Esophagus squamous epithelium (tissue), 4 donors: ENCODE measurements around the gene RABGAP1. TPM values are rescaled to one million over a fixed set of nuclear protein-coding genes. Genes with fewer than 3 reads are reported as not detected.

Source experiments
- small RNA-seq, 4 donors: library from RNA; depleted of rRNA; stranded (forward); fragments of <200 nt; gene quantifications; one replicate each; pipeline ENCODE3, GENCODE V24; 2016
- total RNA-seq, 4 donors: library from RNA; depleted of rRNA; stranded (reverse); fragments of >200 nt; gene quantifications; one replicate each; pipeline ENCODE4 v1.1.0, GENCODE V29; 2016

Gene RABGAP1
- total RNA-seq, 4 donors from 2014 or later = 28.4 to 57.4 (median 33.6) TPM

Small RNAs within 50 kb of the gene (small RNA-seq; reads per million reads assigned to genes)
- gene GPR21 (0 reads per million in 4 donors), gene RNY1P15 (0 reads per million in 4 donors)

Other genes with a start within 250 kb of the RABGAP1 start
- not detected for gene OR1L4, start 217.0 kb upstream of the RABGAP1 start, total RNA-seq
- gene OR1L6, start 198.7 kb upstream of the RABGAP1 start, total RNA-seq = not detected
- gene OR5C1, start 152.1 kb upstream of the RABGAP1 start, total RNA-seq = not detected
- gene OR1K1, start 140.9 kb upstream of the RABGAP1 start, total RNA-seq = not detected
- 10 to 100 TPM in 3 of 4 donors, 1 to 10 TPM in 1; 9.7 to 17.0 (median 14.3) TPM for gene PDCL, start 112.4 kb upstream of the RABGAP1 start, total RNA-seq
- gene RC3H2, start 35.7 kb upstream of the RABGAP1 start, total RNA-seq = 10 to 100 TPM; 24.6 to 46.3 (median 30.2) TPM
- 10 to 100 TPM in 1 of 4 donors, 1 to 10 TPM in 3; 4.0 to 11.3 (median 7.1) TPM for gene ZBTB6, start 27.7 kb upstream of the RABGAP1 start, total RNA-seq
- 1 to 10 TPM; 1.7 to 6.5 (median 2.9) TPM for gene ZBTB26, start 9.5 kb upstream of the RABGAP1 start, total RNA-seq
- gene GPR21, start 92.6 kb downstream of the RABGAP1 start, total RNA-seq = 1 to 10 TPM in 1 of 4 donors, under 1 TPM in 1, not detected in 2; 0.68 to 1.9 TPM